ENCODE data around the gene CCDC34.
"Not testable (repeated sequence)": the region's sequence is repeated elsewhere in the genome, so short reads cannot be mapped to it uniquely, and the experiment has no call there.

The CCDC34 gene

DNA sequence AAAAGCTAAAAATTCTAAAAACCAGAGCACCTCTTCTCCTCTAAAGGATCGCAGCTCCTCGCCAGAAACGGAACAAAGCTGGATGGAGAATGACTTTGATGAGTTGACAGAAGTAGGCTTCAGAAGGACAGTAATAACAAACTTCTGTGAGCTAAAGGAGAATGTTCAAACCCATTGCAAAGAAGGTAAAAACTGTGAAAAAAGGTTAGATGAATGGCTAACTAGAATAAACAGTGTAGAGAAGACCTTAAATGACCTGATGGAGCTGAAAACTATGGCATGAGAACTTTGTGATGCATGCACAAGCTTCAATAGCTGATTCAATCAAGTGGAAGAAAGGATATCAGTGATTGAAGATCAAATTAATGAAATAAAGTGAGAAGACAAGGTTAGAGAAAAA, 40.8 kb downstream of the CCDC34 start:
- DNase-seq (ENCODE audit: low read depth): not testable (repeated sequence)

DNA sequence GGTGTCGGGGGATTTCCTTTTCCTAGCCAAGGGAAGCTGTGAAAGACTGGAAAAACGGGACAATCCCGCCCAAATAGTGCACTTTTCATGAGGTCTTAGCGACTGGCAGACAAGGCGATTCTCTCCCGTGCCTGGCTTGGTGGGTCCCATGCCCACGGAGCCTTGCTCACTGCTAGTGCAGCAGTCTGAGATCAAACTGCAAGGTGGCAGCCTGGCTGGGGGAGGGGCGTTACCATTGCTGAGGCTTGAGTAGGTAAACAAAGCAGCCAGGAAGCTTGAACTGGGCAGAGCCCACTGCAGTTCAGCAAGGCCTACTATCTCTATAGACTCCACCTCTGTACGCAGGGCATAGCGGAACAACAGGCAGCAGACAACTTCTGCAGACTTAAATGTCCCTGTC, 41.7 kb downstream of the CCDC34 start:
- not testable (repeated sequence) for DNase-seq (ENCODE audit: low read depth)

DNA sequence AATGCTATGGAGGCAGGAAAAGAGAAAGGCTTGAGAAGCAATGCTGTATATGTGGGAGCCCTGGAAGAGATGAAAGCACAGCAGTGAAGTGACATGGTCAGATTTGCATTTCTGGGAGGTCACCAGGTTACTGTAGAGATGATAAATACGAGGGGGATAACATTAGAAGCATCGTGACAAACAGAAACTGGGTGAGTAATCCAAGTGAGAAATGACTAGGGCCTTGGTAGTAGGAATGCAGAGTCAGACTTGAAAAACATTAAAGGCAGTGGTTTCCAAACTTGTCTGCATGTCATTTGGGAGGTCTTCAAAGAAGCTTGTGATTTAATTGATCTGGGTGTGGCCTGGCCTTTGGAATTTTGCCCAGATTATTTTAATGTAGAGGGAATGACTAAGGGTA, 43.9 kb downstream of the CCDC34 start:
- no peak for DNase-seq (ENCODE audit: low read depth)

DNA sequence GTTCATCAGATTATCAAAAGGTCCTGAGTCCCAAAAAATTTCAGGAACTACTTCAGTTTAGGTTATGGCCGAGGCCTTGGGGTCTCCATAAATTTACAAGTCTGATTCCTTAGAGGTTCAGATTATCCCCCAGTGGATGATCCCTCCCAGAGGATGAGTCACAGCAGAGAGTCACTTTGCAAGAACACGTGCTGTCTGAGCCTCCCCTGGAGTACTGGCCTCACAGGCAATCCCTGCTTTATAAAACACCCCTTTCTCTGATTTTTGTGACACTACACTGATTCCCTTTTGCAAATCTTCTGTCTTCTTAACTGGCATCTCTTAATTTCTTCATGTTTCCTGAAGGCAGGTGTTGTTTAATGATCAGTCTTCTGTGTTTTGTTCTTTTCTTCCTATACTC, 45.3 kb downstream of the CCDC34 start:
- DNase-seq (ENCODE audit: low read depth): no peak

DNA sequence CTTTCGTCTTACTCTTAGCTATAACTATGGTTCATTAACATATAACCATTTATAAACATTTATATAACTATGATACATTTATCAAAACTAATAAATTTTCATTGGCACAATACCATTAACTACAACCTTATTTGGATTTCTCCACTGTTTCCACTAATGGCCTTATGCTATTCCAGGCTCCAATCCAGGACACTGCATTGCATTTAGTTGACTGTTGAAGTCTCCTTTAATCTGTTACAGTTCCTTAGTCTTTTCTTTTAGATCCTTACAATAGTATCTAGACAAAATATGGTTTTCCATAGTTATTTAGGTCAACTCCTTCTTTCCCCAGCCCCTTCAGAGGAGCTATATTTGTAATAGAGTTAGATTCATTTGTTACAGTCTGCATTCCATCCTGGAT, 47.2 kb downstream of the CCDC34 start:
- no peak for DNase-seq (ENCODE audit: low read depth)

DNA sequence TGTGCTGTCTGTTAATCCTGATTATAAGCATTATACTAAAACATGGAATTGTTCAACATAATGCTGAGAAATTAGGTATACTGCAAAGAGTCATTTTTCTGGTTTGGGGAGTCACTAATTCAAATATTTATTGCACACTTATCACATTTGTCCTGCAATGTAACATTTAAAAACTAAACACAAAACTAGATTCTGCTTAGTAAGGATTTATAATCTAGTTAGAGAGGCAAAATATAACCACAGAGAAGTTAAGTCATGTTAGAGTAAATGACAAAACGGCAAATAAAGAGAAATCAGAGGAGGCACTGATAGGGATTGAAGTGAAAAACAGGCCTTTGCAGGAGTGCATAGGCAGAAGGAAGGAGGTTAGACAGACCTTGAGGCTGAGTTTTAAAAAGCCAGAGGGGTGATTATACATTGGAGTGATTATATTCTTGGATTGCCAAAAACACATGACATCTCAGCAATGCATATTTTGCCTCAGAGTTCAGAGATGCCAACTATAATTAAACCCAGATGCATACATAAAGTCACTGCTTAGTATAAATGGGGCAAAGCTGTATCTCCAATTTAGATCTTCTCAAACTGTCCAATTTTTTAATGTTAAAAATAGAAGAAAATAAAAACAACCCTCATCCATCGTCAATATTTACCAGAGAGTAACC, 49.7 kb downstream of the CCDC34 start:
- no peak for DNase-seq (ENCODE audit: low read depth)

DNA sequence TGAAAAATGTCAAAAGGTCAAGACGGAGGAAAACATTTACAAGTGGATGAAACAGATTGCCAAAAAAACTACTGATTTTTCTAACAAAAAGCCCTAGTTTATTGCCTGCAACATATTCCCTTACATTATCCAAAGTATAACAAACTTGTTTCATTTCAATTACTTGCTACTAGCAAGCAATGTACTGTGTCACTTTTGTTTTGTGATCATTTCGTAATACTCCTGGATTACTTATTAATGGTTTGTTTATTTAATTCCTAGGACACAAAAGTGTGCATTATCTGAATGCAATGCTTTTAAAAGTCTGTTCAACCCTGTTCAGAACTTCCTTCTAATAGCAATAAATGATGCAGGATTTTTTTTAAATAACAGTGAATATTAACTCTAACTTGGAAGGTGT, 50.9 kb downstream of the CCDC34 start:
- no peak for DNase-seq (ENCODE audit: low read depth)

DNA sequence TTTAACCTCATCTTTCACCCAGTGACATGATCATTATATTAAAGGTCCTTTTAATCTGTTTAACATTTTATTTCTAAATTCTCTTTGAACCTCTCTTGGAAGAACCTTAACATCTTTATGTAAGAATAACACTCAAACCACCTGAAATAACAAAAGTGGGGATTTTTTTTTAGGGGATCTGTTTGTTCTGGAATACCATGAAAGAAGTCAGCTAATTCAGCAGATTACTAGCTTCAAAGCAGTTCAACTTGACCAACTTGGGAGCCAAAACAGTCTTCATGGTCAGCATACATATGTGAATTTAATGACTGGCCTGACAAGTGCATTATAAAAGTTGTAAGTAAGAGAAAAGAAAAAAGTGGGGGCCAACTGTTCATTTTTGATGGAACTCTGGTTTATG, 52.3 kb downstream of the CCDC34 start:
- no peak for DNase-seq (ENCODE audit: low read depth)

DNA sequence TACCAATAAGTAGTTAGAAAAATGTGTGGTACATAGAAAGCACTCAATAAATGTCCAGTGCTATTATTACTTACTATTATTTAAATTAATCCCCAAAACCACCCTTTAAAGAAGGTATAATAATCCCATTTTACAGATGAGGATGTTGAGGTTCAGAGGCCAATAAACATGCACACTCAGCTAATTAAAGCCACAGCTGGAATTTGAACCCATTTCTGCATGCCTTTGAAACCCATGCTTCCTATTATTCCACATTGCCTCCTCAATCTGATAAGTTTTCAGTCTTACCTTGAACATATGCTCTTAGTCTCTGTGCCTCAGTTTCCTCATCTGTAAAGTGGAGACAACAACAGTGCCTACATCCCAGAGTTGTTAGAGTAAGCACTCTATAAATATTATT, 52.8 kb downstream of the CCDC34 start:
- DNase-seq (ENCODE audit: low read depth): no peak

DNA sequence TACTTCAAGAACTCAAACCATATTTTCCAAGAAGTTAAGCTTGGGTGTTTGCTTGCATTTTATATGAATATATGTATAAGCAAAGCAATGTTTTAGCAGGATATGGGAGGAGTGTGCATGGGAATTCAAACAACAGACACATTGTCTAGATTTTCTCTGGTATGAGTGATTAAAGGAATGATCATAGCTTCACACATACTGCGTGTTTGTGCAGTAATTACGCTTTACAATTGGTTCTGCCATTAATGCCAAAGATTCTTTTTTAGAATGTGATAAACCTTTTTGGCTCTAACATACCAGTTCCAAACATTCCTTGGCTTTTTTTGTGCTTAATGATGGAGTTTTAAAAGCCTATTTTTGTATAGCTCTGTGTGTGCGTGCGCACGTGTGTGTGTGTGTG, 54.0 kb downstream of the CCDC34 start:
- DNase-seq (ENCODE audit: low read depth): no peak

DNA sequence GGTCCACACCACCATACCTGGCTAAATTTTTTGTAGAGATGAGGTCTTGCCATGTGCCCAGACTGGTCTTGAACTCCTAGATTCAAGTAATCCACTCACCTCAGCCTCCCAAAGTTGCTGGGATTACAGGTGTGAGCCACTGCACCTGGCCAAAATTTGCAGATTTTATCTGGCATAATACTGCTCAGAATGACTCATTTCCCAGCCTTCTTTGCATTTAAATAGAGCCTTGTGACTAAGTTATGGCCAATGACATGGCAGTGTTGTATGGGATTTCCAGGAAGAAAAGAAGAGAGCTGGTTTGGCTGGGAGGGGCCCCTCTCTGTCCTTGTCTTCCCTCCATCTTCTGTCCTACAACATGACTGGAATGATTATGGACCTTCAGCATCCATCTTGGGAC, 55.8 kb downstream of the CCDC34 start:
- DNase-seq (ENCODE audit: low read depth): no peak

DNA sequence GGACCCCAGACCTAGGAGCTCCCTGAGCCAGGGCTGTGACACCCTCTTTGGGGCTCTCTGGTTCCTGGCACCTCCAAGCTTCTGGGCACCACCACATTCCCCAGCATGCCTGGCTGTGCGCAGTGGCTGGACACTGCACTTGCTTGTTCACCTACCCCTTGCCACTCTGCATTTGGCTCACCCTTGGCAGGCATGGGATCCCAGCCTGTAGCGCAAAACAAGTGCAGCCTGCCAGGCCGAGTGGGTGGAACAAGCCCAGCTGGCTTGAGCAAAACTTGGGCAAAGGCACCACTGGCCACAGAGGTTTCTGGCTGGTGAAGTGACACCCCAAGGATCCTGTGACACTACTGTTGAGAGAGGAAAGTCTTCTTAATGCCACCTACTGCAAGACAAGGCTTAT, 57.3 kb downstream of the CCDC34 start:
- no peak for DNase-seq (ENCODE audit: low read depth)

DNA sequence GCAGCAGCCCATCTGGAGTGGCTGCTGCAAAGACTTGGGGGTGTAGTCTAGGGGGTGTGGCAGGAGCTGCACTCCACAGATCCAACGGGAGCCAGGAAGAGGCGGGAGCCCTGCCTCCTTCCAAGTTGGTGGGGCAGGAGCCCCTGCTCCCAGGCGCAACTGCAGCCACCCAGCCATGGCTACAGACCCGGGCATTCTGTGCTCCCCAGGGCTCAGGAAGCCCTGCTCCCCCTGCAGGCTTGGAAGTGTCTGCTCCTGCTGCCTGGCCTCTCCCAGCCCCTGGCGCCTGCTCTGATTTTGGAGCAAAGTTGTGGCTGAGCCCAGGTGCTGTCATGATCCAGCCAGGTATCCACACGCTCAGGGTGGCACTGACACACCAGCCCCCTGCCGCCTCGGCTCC, 58.5 kb downstream of the CCDC34 start:
- DNase-seq (ENCODE audit: low read depth): no peak

DNA sequence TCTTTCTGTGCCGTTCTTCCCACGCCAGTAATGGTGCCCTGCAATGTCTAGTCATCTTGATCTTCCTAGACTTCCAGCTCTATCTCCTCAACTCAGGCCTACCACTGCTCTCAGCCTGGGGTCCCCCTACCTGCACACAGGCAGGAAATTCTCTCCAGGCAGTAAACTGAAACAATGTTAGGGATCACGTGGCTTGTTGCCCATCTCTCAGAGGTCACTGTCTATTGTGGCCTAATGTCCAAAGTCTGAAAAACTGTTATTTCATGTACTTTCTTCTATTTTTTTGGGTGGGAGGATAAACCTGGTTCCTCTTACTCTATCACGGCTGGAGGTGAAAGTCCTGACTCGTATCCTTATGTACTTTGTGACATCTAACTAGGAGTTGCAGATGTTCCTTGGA, 59.1 kb downstream of the CCDC34 start:
- no peak for DNase-seq (ENCODE audit: low read depth)

DNA sequence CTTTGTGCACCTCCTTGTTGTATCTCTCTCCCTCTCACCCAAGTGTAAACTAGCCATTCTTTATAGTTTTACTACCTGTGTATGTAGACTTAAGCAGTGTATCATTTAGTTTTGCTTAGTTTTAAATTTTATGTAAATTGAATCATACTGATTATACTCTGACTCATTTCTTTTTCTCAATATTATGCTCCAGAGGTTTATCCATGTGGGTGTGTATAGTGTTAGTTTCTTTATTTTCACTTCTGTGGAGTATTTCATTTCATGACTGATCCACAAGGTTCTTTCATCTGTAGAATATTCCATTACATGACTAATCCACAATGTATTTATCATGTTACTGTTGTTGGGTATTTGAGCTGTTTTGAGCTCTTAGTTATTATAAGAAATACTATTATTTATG, 62.0 kb downstream of the CCDC34 start:
- no peak for DNase-seq (ENCODE audit: low read depth)

DNA sequence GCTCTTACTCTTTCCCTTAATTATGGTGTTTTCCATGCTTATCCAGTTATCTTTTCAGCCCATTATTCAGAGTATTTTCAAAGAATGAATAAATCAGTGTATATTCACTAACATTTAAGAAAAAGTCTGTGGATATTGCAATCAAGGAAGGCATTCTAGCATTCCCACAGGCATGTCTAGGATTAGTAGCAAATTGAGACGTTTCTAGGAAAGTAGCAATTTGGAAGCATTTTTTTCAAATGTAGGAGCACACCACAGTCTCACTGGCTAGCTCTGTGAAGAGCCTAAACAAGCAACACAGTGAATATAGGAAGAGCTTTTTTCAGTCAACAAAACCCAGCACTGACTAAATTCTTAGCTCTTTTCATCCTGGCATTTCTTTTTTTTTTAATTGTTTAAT, 65.4 kb downstream of the CCDC34 start:
- no peak for DNase-seq (ENCODE audit: low read depth)

DNA sequence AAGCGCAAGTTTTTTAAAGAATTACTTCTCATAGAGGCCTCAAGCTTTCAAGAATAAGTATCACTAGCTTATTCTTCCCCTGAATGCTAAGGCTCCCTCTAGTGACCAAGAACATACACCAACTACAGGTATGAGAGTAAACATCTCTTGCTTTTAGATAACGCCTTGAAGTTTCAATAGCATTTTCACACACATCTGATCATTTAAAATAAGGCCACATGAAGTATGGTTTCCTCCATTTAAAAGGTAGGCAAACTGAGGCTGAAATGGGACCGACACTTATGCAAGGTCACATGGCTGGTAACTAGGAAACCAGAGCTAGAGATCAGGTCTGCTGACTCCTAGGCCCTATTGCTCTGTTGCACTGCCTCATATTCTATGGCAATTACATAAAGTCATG, 66.5 kb downstream of the CCDC34 start:
- no peak for DNase-seq (ENCODE audit: low read depth)

DNA sequence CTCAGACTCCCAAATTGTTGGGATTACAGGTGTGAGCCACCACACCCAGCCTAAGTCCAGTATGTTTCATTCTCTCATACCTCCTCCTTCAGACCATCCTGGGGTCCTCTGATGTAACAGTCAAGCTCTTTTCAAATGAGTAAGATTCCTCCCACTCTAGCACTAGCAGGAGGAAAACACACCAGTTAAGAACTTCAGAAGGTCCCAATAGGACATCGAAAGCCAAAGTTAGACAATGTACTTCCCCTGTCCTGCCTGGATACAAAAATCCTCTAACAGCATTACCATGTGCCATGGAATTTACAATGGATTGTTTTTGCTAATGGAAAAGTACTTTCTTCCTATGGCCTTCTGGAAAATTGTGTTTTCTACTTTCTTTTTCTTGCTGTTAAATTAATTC, 67.1 kb downstream of the CCDC34 start:
- DNase-seq (ENCODE audit: low read depth): no peak

DNA sequence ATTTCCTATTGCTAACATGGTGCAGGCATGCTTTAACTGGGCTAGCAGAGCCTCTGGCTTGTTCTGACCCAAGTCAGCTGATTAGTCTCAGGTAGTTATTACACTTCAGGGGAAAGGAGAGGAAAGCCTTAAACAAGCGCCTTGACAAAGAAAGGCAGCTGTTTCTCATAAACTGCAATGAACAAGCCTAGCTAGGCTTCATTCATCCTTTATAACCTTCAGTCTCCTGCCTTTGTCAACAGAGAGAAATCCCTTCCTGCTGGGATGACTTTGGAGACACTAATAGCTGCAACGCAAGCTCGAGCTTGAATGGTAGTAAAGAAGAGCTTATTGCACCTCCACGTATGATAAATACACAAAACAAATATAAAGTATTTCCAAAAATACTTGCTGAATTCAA, 68.4 kb downstream of the CCDC34 start:
- no peak for DNase-seq (ENCODE audit: low read depth)

DNA sequence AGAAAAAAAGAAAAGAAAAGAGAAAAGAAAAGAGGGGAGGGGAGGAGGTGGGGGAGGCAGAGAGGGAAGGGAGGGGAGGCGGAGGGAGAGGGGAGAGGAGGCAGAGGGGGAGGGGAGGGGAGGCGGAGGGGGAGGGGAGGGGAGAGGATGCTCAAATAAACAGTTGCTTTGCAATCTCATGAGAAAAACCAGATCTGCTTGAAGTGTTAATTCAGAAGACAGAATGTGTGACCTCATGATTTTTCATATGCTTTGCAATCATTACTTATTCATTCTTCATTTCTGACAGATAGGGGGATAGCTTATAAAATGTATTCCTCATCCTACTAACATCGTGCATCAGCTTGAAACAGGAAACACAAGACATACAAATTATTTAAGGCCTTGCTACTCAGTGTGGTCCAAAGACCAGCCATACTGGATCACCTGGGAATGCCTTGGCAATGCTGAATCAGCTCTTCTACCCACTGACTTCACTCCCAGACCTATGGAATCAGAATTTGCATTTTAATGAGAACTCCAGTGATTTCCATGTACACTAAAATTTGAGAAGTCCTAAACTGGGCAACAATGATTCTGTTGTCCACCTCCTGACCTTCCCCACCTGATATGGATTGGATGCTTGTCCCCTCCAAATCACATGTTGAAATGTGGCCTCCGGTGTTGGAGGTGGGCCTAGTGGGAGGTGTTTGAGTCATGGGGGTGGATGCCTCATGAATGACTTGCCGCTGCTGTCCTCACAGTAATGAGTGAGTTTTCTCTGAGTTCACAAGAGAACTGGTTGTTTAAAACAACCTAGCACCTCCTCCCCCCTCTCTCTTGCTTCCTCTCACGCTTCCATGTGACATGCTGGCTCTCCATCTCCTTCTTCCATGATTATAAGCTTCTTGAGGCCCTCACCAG, 69.2 kb downstream of the CCDC34 start:
- no peak for DNase-seq (ENCODE audit: low read depth)

DNA sequence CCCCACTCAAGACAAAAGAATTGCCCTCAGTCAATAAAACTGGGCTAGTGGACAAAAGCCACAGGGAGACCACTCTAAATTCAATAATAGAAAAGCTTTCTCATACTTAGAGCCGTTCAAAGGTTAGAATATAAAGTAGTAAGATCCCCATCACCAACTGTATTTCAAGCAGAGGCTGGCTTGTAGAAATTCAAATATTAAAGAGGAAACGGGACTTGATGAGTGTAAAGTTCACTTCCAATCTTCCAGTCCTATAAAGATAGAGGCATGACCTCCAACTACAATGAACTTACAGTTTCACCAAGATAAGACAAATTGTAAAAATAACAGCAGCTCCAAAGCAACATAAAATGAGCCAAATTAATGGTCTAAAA, 70.4 kb downstream of the CCDC34 start:
- no peak for DNase-seq (ENCODE audit: low read depth)

DNA sequence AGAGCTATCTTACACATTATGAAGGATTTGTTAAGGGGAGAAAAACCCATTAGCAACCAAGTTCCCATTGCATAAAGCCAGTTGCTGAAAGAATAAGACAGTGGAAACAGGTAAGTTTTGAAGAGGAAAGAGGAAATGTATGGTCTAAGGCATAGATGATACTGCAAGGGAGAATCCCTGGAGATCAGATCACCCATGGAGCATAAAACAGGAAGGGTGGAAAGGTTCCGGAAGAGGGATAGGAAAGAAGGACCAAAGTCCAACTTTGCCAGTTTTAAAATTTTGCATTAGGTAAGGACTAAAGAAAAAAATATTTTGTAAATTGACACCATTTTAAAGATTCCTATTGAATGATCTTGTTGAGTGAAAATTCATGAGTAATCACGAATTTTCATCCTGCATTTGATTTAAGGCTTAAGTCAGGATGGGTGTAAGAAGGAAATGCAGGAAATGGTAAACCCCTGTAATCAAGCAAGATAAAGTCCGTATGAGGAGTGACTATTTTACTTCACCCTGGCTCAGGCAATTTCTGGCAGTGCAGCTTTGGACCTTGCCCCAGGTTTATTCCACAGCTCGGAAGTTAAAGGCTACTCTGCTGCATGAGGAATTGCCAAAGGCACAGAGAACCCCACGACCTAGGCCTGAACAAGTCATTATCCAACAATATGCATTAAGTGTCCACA, 70.9 kb downstream of the CCDC34 start:
- DNase-seq (ENCODE audit: low read depth): no peak

DNA sequence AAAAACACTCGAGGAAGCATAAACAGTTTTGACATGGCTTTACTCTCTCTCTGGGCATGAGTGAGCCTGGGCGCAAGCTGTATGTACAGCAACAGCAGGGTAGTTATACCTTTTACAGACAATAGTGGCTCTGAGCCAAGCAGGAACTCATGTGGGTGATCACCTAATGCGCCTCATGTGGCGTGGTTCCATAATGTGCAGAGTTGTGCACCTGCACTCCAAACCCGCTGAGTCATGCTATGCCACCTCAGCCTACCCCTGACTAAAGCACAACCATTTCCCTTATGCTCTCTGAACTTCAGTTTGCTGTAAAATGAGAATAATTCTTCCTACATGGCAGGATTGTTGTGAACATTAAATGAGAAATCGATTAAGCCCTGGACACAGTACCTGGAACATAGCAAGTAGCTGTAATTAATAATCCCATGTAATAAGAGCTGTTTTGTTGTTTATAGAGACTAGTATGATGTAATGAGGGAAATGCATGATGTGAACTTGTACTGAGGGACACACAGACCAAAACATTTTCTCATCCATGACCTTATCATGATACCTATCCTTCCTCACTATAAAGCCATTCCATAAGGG, 71.6 kb downstream of the CCDC34 start:
- no peak for DNase-seq (ENCODE audit: low read depth)
